ENCODE data around the gene ANKRD44. TPM values are rescaled to one million over a fixed set of nuclear protein-coding genes. Genes with fewer than 3 reads are reported as not detected.

The ANKRD44 gene
- total and polyA plus RNA-seq, 7 donors = 0.35 to 9.3 (median 1.7) TPM

- no peak for ATAC-seq
- intact Hi-C loops (cut with DNase I) = no loop called here
Measured at GRCh38 chr2:196993617-196994016, 317.0 kb downstream of the ANKRD44 start.

GRCh38 chr2:196992466-196992865 lies 318.1 kb downstream of the ANKRD44 start:
- DNase-seq = no peak
- Histone ChIP-seq H3K4me1 (peaks cover 13% of the 10 kb centered on the region), H3K9me3 (no peaks in the 10 kb centered on the region), H3K4me3 (no peak overlapping the region), H3K27me3 (ENCODE audit: insufficient read depth in 3 of 3, low read length in 2 of 3) (no peaks in the 10 kb centered on the region), H3K27ac (no peak overlapping the region), H3K36me3 (ENCODE audit: insufficient read depth in 1 of 2, low read depth in 1 of 2) (no peaks in the 10 kb centered on the region)
- no peak for ATAC-seq
- TF ChIP-seq CTCF (IDR thresholded peaks at IDR 0.05) = no peak
- intact Hi-C loops (cut with DNase I) = no loop called here
- WGBS, 3 donors = 93 to 100% (median 100%) methylated on average over 1 of the region's 1 CpG

More at GRCh38 chr2:196993617-196994016, 317.0 kb downstream of the ANKRD44 start:
- H3K27me3 ChIP-seq (ENCODE audit: insufficient read depth in 3 of 3, low read length in 2 of 3) = no peaks in the 10 kb centered on the region
- H3K4me1 ChIP-seq = peaks cover 3% of the 10 kb centered on the region
- no peak for TF ChIP-seq CTCF (IDR thresholded peaks at IDR 0.05)
- H3K9me3 ChIP-seq = no peaks in the 10 kb centered on the region
- H3K36me3 ChIP-seq (ENCODE audit: insufficient read depth in 1 of 2, low read depth in 1 of 2) = peaks cover 0 to 7% of the 10 kb centered on the region in 2 donors
- whole genome bisulfite sequencing, 3 donors = 95 to 96% (median 95%) methylated on average over 6 of the region's 6 CpGs
- H3K4me3 ChIP-seq = no peak overlapping the region
- H3K27ac ChIP-seq = no peak overlapping the region
- no peak for DNase-seq

- intact Hi-C loops (cut with DNase I) = no loop called here
- no peak for DNase-seq
Measured at GRCh38 chr2:196990788-196991461, 319.7 kb downstream of the ANKRD44 start.

GRCh38 chr2:196990092-196990491 lies 320.5 kb downstream of the ANKRD44 start:
- 74 to 91% (median 77%) methylated on average over 1 of the region's 1 CpG for WGBS, 3 donors
- H3K27me3 ChIP-seq (ENCODE audit: insufficient read depth in 3 of 3, low read length in 2 of 3) = no peaks in the 10 kb centered on the region
- peaks cover 19% of the 10 kb centered on the region for H3K4me1 ChIP-seq
- TF ChIP-seq CTCF (IDR thresholded peaks at IDR 0.05) = no peak
- H3K4me3 ChIP-seq = no peak overlapping the region
- H3K9me3 ChIP-seq = no peaks in the 10 kb centered on the region
- DNase-seq (no peak), ATAC-seq (no peak)
- H3K27ac ChIP-seq = no peak overlapping the region
- H3K36me3 ChIP-seq (ENCODE audit: insufficient read depth in 1 of 2, low read depth in 1 of 2) = no peaks in the 10 kb centered on the region
- intact Hi-C loops (cut with DNase I) = no loop called here

More at GRCh38 chr2:196990788-196991461, 319.7 kb downstream of the ANKRD44 start:
- no peak for TF ChIP-seq CTCF (IDR thresholded peaks at IDR 0.05)
- 92 to 93% (median 93%) methylated on average over 10 of the region's 10 CpGs for WGBS, 3 donors
- Histone ChIP-seq H3K4me1 (peaks cover 19% of the 10 kb centered on the region), H3K9me3 (no peaks in the 10 kb centered on the region), H3K4me3 (no peak overlapping the region), H3K27ac (no peak overlapping the region), H3K36me3 (ENCODE audit: insufficient read depth in 1 of 2, low read depth in 1 of 2) (no peaks in the 10 kb centered on the region), H3K27me3 (ENCODE audit: insufficient read depth in 3 of 3, low read length in 2 of 3) (no peaks in the 10 kb centered on the region)
- ATAC-seq = no peak

- Histone ChIP-seq H3K4me3 (no peak overlapping the region), H3K9me3 (no peaks in the 10 kb centered on the region), H3K27ac (no peak overlapping the region), H3K27me3 (ENCODE audit: insufficient read depth in 3 of 3, low read length in 2 of 3) (no peaks in the 10 kb centered on the region), H3K36me3 (ENCODE audit: insufficient read depth in 1 of 2, low read depth in 1 of 2) (no peaks in the 10 kb centered on the region), H3K4me1 (peaks cover 19% of the 10 kb centered on the region)
- TF ChIP-seq CTCF (IDR thresholded peaks at IDR 0.05) = no peak
- no peak for DNase-seq
- intact Hi-C loops (cut with DNase I) = loop anchor here in 1 of 2 donors (5.0 kb wide), 1 partner anchor 62 kb away; the partner anchor contains the start of gene PGAP1
- no peak for ATAC-seq
- 57 to 78% (median 59%) methylated on average over 4 of the region's 4 CpGs for WGBS, 3 donors
Measured at GRCh38 chr2:196989496-196989895, 321.1 kb downstream of the ANKRD44 start.
